Measurements from ENCODE around the gene GUCY2F. TPM values are rescaled to one million over a fixed set of nuclear protein-coding genes. Genes with fewer than 3 reads are reported as not detected.

GUCY2F gene
- total RNA-seq, 2 donors from 2014 or later: not detected

GRCh38 chrX:109357706-109358105 lies 124.2 kb downstream of the GUCY2F start:
- Histone ChIP-seq H3K9me3 (no peaks in the 10 kb centered on the region), H3K27ac (no peak overlapping the region), H3K36me3 (no peaks in the 10 kb centered on the region), H3K27me3 (replicated peaks; ENCODE audit: insufficient read depth) (no peaks in the 10 kb centered on the region), H3K4me3 (no peak overlapping the region), H3K4me1 (ENCODE audit: control insufficient read depth in 1 of 2, low read depth in 2 of 2) (no peaks in the 10 kb centered on the region)
- ATAC-seq (ENCODE audit: insufficient number of reproducible peaks, low FRiP score, low read depth): no peak
- no peak for DNase-seq (ENCODE audit: low spot score)
- no peak for TF ChIP-seq CTCF (IDR thresholded peaks at IDR 0.05)

- no peaks in the 10 kb centered on the region for H3K27me3 ChIP-seq (replicated peaks; ENCODE audit: insufficient read depth)
- no peaks in the 10 kb centered on the region for H3K36me3 ChIP-seq
- no peak overlapping the region for H3K27ac ChIP-seq
- ATAC-seq (ENCODE audit: insufficient number of reproducible peaks, low FRiP score, low read depth): no peak
- TF ChIP-seq CTCF (IDR thresholded peaks at IDR 0.05): no peak
- H3K4me1 ChIP-seq (ENCODE audit: control insufficient read depth in 1 of 2, low read depth in 2 of 2): no peaks in the 10 kb centered on the region
- H3K9me3 ChIP-seq: no peaks in the 10 kb centered on the region
- H3K4me3 ChIP-seq: no peak overlapping the region
- DNase-seq (ENCODE audit: low spot score): no peak
Measured at GRCh38 chrX:109356684-109357083, 125.2 kb downstream of the GUCY2F start.

- TF ChIP-seq CTCF (IDR thresholded peaks at IDR 0.05): no peak
- Histone ChIP-seq H3K36me3 (no peaks in the 10 kb centered on the region), H3K9me3 (no peaks in the 10 kb centered on the region), H3K4me3 (no peak overlapping the region), H3K4me1 (ENCODE audit: control insufficient read depth in 1 of 2, low read depth in 2 of 2) (no peaks in the 10 kb centered on the region), H3K27ac (no peak overlapping the region), H3K27me3 (replicated peaks; ENCODE audit: insufficient read depth) (no peaks in the 10 kb centered on the region)
- DNase-seq (ENCODE audit: low spot score) (no peak), ATAC-seq (ENCODE audit: insufficient number of reproducible peaks, low FRiP score, low read depth) (no peak)
Measured at GRCh38 chrX:109352066-109352588, 129.8 kb downstream of the GUCY2F start.

GRCh38 chrX:109351557-109351956 lies 130.3 kb downstream of the GUCY2F start:
- Histone ChIP-seq H3K4me3 (no peak overlapping the region), H3K9me3 (no peaks in the 10 kb centered on the region), H3K4me1 (ENCODE audit: control insufficient read depth in 1 of 2, low read depth in 2 of 2) (no peaks in the 10 kb centered on the region), H3K27ac (no peak overlapping the region), H3K36me3 (no peaks in the 10 kb centered on the region), H3K27me3 (replicated peaks; ENCODE audit: insufficient read depth) (no peaks in the 10 kb centered on the region)
- ATAC-seq (ENCODE audit: insufficient number of reproducible peaks, low FRiP score, low read depth) (no peak), DNase-seq (ENCODE audit: low spot score) (no peak)
- TF ChIP-seq CTCF (IDR thresholded peaks at IDR 0.05): no peak

- Histone ChIP-seq H3K9me3 (no peaks in the 10 kb centered on the region), H3K27ac (no peak overlapping the region), H3K4me3 (no peak overlapping the region), H3K27me3 (replicated peaks; ENCODE audit: insufficient read depth) (no peaks in the 10 kb centered on the region), H3K36me3 (no peaks in the 10 kb centered on the region), H3K4me1 (ENCODE audit: control insufficient read depth in 1 of 2, low read depth in 2 of 2) (no peaks in the 10 kb centered on the region)
- DNase-seq (ENCODE audit: low spot score) (no peak), ATAC-seq (ENCODE audit: insufficient number of reproducible peaks, low FRiP score, low read depth) (no peak)
- no peak for TF ChIP-seq CTCF (IDR thresholded peaks at IDR 0.05)
Measured at GRCh38 chrX:109350551-109350950, 131.3 kb downstream of the GUCY2F start.
